Measurements from ENCODE around the gene PEX26. TPM values are rescaled to one million over a fixed set of nuclear protein-coding genes. Genes with fewer than 3 reads are reported as not detected.

The PEX26 gene
- total RNA-seq, 2 donors from 2014 or later: 39.1 to 46.0 TPM

DNA sequence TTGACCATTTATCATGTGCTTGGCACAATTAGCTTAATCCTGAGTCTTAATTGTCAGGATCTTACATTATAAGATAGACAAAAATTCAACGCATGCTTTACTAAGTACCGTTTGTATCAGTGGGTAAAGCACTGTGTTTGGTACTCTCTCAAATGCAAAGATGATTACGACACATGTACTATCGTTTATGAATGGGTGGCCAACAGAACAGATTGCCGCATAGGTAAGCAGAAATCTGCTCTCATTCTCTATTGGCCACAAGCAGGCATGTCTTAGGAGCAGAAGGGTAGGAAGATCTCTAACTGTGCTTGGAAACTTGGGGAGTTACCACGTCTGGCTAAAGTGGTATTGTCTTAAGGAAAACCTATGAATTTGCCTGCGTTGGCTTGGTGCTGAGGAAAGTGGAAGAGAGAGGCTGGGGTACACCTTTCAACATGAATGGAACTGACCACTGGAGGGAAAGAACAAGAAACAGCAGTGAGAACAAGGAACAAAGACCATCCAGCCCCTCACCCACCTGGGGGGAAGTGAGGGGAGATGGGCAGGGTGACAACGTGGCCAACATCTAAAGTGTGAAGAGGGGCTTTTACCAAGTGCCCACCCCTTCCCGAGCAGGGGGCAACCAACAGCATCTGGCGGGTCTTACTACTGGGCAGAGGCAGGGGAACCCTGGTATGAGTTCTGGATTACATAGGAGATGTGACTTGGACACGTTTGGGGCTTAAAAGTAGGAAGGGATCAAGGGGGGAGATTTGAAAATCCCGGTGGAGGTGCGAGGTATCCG is 31.8 kb downstream of the PEX26 start:
- peaks cover 15 to 17% of the 10 kb centered on the region in 2 donors for H3K4me1 ChIP-seq (ENCODE audit: control insufficient read depth in 1 of 2, low read depth in 2 of 2)
- no peaks in the 10 kb centered on the region for H3K36me3 ChIP-seq
- H3K27me3 ChIP-seq (replicated peaks; ENCODE audit: insufficient read depth): no peaks in the 10 kb centered on the region
- H3K4me3 ChIP-seq: peak overlapping the region; percentile 72
- DNase-seq (ENCODE audit: low spot score): no peak
- no peak overlapping the region for H3K27ac ChIP-seq
- no peak for TF ChIP-seq CTCF (IDR thresholded peaks at IDR 0.05)
- ATAC-seq (ENCODE audit: insufficient number of reproducible peaks, low FRiP score, low read depth): no peak
- no peaks in the 10 kb centered on the region for H3K9me3 ChIP-seq

DNA sequence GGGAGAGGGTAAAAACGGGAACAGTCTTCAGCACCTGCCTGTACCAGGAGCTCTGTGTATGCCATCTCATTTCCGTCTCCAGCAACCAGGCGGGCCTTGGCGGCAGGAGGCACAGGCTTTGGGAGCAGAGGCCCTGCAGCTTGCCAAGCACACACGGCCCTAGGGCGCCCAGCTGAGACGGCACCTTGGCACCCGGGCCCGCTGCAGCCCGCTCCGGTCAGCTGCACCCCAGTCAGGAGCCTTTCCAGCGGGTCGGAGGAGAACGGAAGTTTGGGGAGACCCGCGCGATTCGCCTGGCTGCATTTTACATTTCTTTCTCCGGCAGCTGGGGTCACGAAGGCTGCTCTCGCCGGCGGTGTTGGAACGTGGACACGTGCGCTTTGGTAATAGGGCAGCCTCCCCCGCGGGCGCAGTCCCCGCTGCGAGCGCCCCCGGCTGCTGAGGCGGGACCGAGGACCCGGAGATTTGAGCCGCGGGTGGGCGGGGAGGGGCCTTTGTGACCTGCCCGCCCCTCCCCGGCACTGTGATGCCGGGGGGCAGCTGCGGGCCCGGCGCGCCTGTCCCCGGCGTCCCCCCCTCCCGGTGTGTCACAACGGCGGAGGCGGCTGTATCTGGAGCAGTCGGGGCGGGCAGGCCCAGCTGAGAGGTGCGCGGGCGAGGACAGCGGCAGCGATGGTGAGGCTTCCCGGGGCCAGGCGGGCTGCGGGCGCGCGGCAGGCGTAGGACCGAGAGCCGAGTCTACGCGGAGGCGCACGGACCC is 32.6 kb downstream of the PEX26 start, which contains the start of gene TUBA8:
TUBA8 (plus strand) TSS at position 616 of the 760 bp plus-strand sequence; CDS start at position 673, 57 bp downstream.
- no peak for ATAC-seq (ENCODE audit: insufficient number of reproducible peaks, low FRiP score, low read depth)
- H3K27ac ChIP-seq: no peak within 1 kb of the TSS
- DNase-seq (ENCODE audit: low spot score): peak; percentile 10
- peak within 1 kb of the TSS; percentile 72 for H3K4me3 ChIP-seq
- H3K4me1 ChIP-seq (ENCODE audit: control insufficient read depth in 1 of 2, low read depth in 2 of 2): peaks cover 15 to 17% of the 10 kb centered on the region in 2 donors
- no peak for TF ChIP-seq CTCF (IDR thresholded peaks at IDR 0.05)
- H3K9me3 ChIP-seq: no peaks in the 10 kb centered on the region
- no peaks in the 10 kb centered on the region for H3K27me3 ChIP-seq (replicated peaks; ENCODE audit: insufficient read depth)
- no peaks in the 10 kb centered on the region for H3K36me3 ChIP-seq

DNA sequence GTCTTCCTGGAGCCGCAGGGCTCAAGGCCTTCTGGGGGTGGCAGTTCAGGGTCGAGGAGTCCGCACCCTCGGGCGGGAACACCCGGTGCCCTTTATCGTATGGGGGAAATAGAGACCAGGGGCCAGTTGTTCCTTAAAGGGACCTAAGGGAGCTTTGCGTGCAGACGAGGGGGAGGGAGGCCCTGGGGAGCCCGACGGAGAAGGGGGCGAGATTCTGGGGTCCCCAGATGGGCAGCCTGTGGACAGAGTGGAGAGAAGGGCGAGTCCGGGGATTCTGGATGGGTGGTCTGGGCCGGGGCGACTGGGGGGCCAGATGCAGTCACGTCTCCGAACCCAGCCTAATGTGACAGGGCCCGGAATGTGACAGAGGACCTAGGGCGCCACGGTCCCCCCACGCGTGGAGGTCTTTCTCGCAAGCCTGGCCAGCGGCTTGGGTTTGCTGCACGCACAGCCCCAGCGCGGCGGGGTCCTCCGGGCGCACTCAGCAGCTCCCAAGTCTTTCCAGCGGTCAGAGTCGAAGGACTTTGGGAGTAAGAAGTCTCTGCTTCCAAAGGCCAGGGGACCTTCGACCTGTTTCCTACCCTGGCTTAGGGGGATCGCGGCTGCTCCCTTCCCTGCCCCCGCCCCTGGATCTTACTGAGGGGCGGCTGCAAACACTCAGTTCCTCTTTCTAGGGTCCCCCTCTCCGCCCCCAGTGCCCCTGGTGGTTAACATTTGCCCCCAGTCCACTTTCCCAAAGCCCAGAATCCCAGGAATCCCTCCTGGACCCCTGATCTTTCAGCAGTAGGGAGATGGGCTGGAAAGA is 33.4 kb downstream of the PEX26 start:
- no peaks in the 10 kb centered on the region for H3K27me3 ChIP-seq (replicated peaks; ENCODE audit: insufficient read depth)
- no peak overlapping the region for H3K27ac ChIP-seq
- H3K36me3 ChIP-seq: no peaks in the 10 kb centered on the region
- H3K4me1 ChIP-seq (ENCODE audit: control insufficient read depth in 1 of 2, low read depth in 2 of 2): peaks cover 15 to 17% of the 10 kb centered on the region in 2 donors
- H3K9me3 ChIP-seq: no peaks in the 10 kb centered on the region
- H3K4me3 ChIP-seq: peak overlapping the region; percentile 72
- TF ChIP-seq CTCF (IDR thresholded peaks at IDR 0.05): no peak
- ATAC-seq (ENCODE audit: insufficient number of reproducible peaks, low FRiP score, low read depth) (no peak), DNase-seq (ENCODE audit: low spot score) (no peak)

DNA sequence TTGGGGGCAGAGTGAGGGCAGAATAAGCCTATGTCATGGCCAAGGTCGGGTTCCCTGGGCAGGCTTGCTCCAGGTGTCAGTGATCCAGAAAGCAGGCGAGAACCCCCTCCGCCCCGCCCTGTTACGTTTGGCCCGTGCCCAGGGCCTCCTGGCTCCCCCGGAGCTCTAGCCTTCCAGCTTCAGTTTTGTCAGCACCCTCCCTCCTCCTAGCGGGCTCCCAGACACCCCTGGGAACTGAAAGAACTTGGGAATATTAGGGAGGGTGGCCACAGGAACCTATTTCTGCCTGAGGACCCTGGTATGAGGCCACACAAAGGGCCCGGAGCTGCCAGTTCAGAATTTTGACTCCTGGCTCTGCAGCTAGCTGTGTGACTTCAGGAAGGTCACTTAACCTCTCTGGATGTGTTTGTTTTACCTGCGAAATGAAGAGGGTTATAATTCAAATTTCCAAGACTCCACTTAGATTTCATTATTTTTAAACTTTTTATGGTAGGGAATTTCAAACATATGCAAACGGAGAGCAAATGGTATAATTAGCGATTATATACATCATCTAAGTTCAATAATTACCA is 34.1 kb downstream of the PEX26 start:
- Histone ChIP-seq H3K4me3 (no peak overlapping the region), H3K36me3 (no peaks in the 10 kb centered on the region), H3K4me1 (ENCODE audit: control insufficient read depth in 1 of 2, low read depth in 2 of 2) (peaks cover 15 to 17% of the 10 kb centered on the region in 2 donors), H3K9me3 (no peaks in the 10 kb centered on the region), H3K27ac (no peak overlapping the region), H3K27me3 (replicated peaks; ENCODE audit: insufficient read depth) (no peaks in the 10 kb centered on the region)
- ATAC-seq (ENCODE audit: insufficient number of reproducible peaks, low FRiP score, low read depth) (no peak), DNase-seq (ENCODE audit: low spot score) (no peak)
- no peak for TF ChIP-seq CTCF (IDR thresholded peaks at IDR 0.05)

Data from thoracic aorta (tissue), 2 donors.